Osteoblast (primary cell): ENCODE measurements around the gene SLC35C1. TPM values are rescaled to one million over a fixed set of nuclear protein-coding genes. Genes with fewer than 3 reads are reported as not detected.

Experiments used
- DNase-seq: peaks from one replicate; pipeline ENCODE4 v3.0.0; 2011; ENCODE audit warnings: low spot score, mixed read lengths; ENCODE audit not compliant: insufficient read length; ENCODE audit errors: missing footprints
- H2AFZ ChIP-seq: 2 replicates; pipeline ENCODE4 v1.6.0; 2011; ENCODE audit warnings: mild to moderate bottlenecking, low read length
- H3K27ac ChIP-seq: 2 replicates; pipeline ENCODE4 v1.5.1; 2011; ENCODE audit warnings: mild to moderate bottlenecking, low read depth, low read length, moderate library complexity
- H3K27me3 ChIP-seq: 2 replicates; pipeline ENCODE4 v1.6.0; 2012; ENCODE audit warnings: mild to moderate bottlenecking, control low read depth, inconsistent platforms, low read length, moderate library complexity; ENCODE audit not compliant: insufficient read depth
- H3K36me3 ChIP-seq: 2 replicates; pipeline ENCODE4 v1.5.1; 2011; ENCODE audit warnings: mild to moderate bottlenecking, low read length, control low read depth, moderate library complexity; ENCODE audit not compliant: insufficient read depth
- H3K4me1 ChIP-seq: 2 replicates; pipeline ENCODE4 v1.5.1; 2011; ENCODE audit warnings: mild to moderate bottlenecking, low read length, control low read depth, moderate library complexity; ENCODE audit not compliant: insufficient read depth
- H3K4me2 ChIP-seq: 2 replicates; pipeline ENCODE4 v1.6.0; 2011; ENCODE audit warnings: mild to moderate bottlenecking, low read length; ENCODE audit not compliant: insufficient read depth
- H3K4me3 ChIP-seq: fragments of 200-600 bp; sonication (generic); 3 replicates; pipeline ENCODE4 v1.5.1; 2012; ENCODE audit warnings: mild to moderate bottlenecking, low read length, inconsistent platforms; ENCODE audit not compliant: insufficient read depth
- H3K79me2 ChIP-seq: 2 replicates; pipeline ENCODE4 v1.6.0; 2012; ENCODE audit warnings: mild to moderate bottlenecking, low read length, control low read depth, inconsistent platforms; ENCODE audit not compliant: insufficient read depth
- H3K9me3 ChIP-seq: 2 replicates; pipeline ENCODE4 v1.5.1; 2011; ENCODE audit warnings: low read depth, low read length, control low read depth
- H4K20me1 ChIP-seq: 2 replicates; pipeline ENCODE4 v1.6.0; 2012; ENCODE audit warnings: mild to moderate bottlenecking, low read length, control low read depth; ENCODE audit not compliant: insufficient read depth
- CTCF ChIP-seq: IDR thresholded peaks from 2 replicates; pipeline ENCODE4 v1.5.1; 2011; ENCODE audit warnings: mild to moderate bottlenecking, low read depth, low read length, moderate library complexity; ENCODE audit errors: extremely low read depth
- total RNA-seq: library from RNA; depleted of rRNA; stranded (reverse); fragments of >200 nt; gene quantifications from 2 replicates; pipeline ENCODE4 v1.2.3, GENCODE V29; 2012

Gene SLC35C1
- total RNA-seq, 1 donor = 12.3 TPM

GRCh38 chr11:45796461-45796861, 8.5 kb upstream of the SLC35C1 start:
- no peak overlapping the region for H3K4me2 ChIP-seq
- no peak overlapping the region for H2AFZ ChIP-seq
- no peak overlapping the region for H3K27ac ChIP-seq
- DNase-seq = no peak
- no peaks in the 10 kb centered on the region for H3K36me3 ChIP-seq
- H3K9me3 ChIP-seq = no peaks in the 10 kb centered on the region
- no peaks in the 10 kb centered on the region for H4K20me1 ChIP-seq
- peaks cover 10% of the 10 kb centered on the region for H3K27me3 ChIP-seq
- H3K4me3 ChIP-seq = no peak overlapping the region
- TF ChIP-seq CTCF = no peak
- no peaks in the 10 kb centered on the region for H3K79me2 ChIP-seq
- H3K4me1 ChIP-seq = no peaks in the 10 kb centered on the region

GRCh38 chr11:45798793-45799441, 6.0 kb upstream of the SLC35C1 start:
- H3K4me2 ChIP-seq = no peak overlapping the region
- H3K4me1 ChIP-seq = no peaks in the 10 kb centered on the region
- no peaks in the 10 kb centered on the region for H4K20me1 ChIP-seq
- no peaks in the 10 kb centered on the region for H3K9me3 ChIP-seq
- TF ChIP-seq CTCF = no peak
- no peaks in the 10 kb centered on the region for H3K36me3 ChIP-seq
- peak; percentile 13 for DNase-seq
- peaks cover 4% of the 10 kb centered on the region for H3K27me3 ChIP-seq
- H3K4me3 ChIP-seq = no peak overlapping the region
- H2AFZ ChIP-seq = no peak overlapping the region
- H3K27ac ChIP-seq = no peak overlapping the region
- no peaks in the 10 kb centered on the region for H3K79me2 ChIP-seq

GRCh38 chr11:45799562-45799961, 5.4 kb upstream of the SLC35C1 start:
- Histone ChIP-seq H3K27ac (no peak overlapping the region), H3K4me3 (no peak overlapping the region), H3K4me2 (no peak overlapping the region), H3K4me1 (no peaks in the 10 kb centered on the region), H3K27me3 (peaks cover 4% of the 10 kb centered on the region), H3K9me3 (no peaks in the 10 kb centered on the region), H3K36me3 (no peaks in the 10 kb centered on the region), H4K20me1 (no peaks in the 10 kb centered on the region), H3K79me2 (no peaks in the 10 kb centered on the region), H2AFZ (no peak overlapping the region)
- DNase-seq = peak; percentile 8
- TF ChIP-seq CTCF = no peak

- TF ChIP-seq CTCF = no peak
- H3K4me2 ChIP-seq = no peak overlapping the region
- H2AFZ ChIP-seq = no peak overlapping the region
- H3K4me3 ChIP-seq = no peak overlapping the region
- no peaks in the 10 kb centered on the region for H4K20me1 ChIP-seq
- H3K27ac ChIP-seq = no peak overlapping the region
- H3K79me2 ChIP-seq = peaks cover 2% of the 10 kb centered on the region
- no peak for DNase-seq
- peaks cover 4% of the 10 kb centered on the region for H3K27me3 ChIP-seq
- H3K4me1 ChIP-seq = no peaks in the 10 kb centered on the region
- H3K36me3 ChIP-seq = no peaks in the 10 kb centered on the region
- H3K9me3 ChIP-seq = no peaks in the 10 kb centered on the region
Measured at GRCh38 chr11:45800261-45800660, 4.7 kb upstream of the SLC35C1 start.
